DND-41 (cell line): ENCODE results near the gene KLK2.

ENCODE experiments used
- CTCF ChIP-seq: IDR thresholded peaks from 2 replicates; pipeline ENCODE4 v1.5.1; 2012; ENCODE audit warnings: borderline replicate concordance, low read length, moderate library complexity, mild to moderate bottlenecking; ENCODE audit not compliant: poor library complexity, severe bottlenecking; ENCODE audit errors: extremely low read depth
- EZH2 ChIP-seq: IDR thresholded peaks from 3 replicates; pipeline ENCODE4 v1.6.1; 2012; ENCODE audit warnings: borderline replicate concordance, low read depth, mild to moderate bottlenecking, moderate library complexity, low read length, inconsistent platforms; ENCODE audit not compliant: severe bottlenecking

DNA sequence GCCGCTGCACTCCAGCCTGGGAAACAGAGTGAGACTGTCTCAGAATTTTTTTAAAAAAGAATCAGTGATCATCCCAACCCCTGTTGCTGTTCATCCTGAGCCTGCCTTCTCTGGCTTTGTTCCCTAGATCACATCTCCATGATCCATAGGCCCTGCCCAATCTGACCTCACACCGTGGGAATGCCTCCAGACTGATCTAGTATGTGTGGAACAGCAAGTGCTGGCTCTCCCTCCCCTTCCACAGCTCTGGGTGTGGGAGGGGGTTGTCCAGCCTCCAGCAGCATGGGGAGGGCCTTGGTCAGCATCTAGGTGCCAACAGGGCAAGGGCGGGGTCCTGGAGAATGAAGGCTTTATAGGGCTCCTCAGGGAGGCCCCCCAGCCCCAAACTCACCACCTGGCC, at the start of gene KLK2:
- no peak for TF ChIP-seq CTCF
- TF ChIP-seq EZH2, result no peak
